GM23338 (cell line): Measurements from ENCODE around the gene SLC38A10. TPM values are rescaled to one million over a fixed set of nuclear protein-coding genes. Genes with fewer than 3 reads are reported as not detected.

Experiments
- ATAC-seq: fragments of 200-7000 bp; cut with Tn5 transposase; 3 replicates; pipeline ENCODE4 v1.9.1; 2020
- DNase-seq: peaks from one replicate; pipeline ENCODE4 v3.0.0-alpha.2; 2015; ENCODE audit warnings: low spot score
- H2AFZ ChIP-seq: fragments of 200-600 bp; sonication (generic); 2 replicates; pipeline ENCODE4 v1.8.0; 2016; ENCODE audit warnings: antibody characterized with exemption, mild to moderate bottlenecking, moderate library complexity
- H3F3A ChIP-seq: fragments of 200-600 bp; sonication (generic); replicated peaks from 2 replicates; pipeline ENCODE4 v1.8.0; 2017; ENCODE audit warnings: antibody characterized with exemption, mixed run types, low read depth
- H3K27ac ChIP-seq: fragments of 200-600 bp; sonication (generic); 2 replicates; pipeline ENCODE4 v1.6.1; 2016; ENCODE audit warnings: low read depth
- H3K27me3 ChIP-seq: fragments of 200-600 bp; sonication (generic); 2 replicates; pipeline ENCODE4 v1.8.0; 2016; ENCODE audit warnings: mild to moderate bottlenecking, mixed run types, moderate library complexity; ENCODE audit not compliant: insufficient read depth
- H3K36me3 ChIP-seq: fragments of 200-600 bp; sonication (generic); 2 replicates; pipeline ENCODE4 v1.8.0; 2016; ENCODE audit warnings: mild to moderate bottlenecking; ENCODE audit not compliant: insufficient read depth
- H3K4me1 ChIP-seq: fragments of 200-600 bp; sonication (generic); 2 replicates; pipeline ENCODE4 v1.8.0; 2016; ENCODE audit warnings: mild to moderate bottlenecking, moderate library complexity; ENCODE audit not compliant: insufficient read depth
- H3K4me2 ChIP-seq: fragments of 200-600 bp; sonication (generic); 2 replicates; pipeline ENCODE4 v1.7.1; 2017; ENCODE audit warnings: mixed run types
- H3K4me3 ChIP-seq: fragments of 200-600 bp; sonication (generic); 2 replicates; pipeline ENCODE4 v1.6.1; 2016; ENCODE audit warnings: mixed run types
- H3K79me2 ChIP-seq: fragments of 200-600 bp; sonication (generic); replicated peaks from 2 replicates; pipeline ENCODE4 v1.8.0; 2017; ENCODE audit warnings: mild to moderate bottlenecking; ENCODE audit not compliant: insufficient read depth
- H3K9me2 ChIP-seq: fragments of 200-600 bp; sonication (generic); 2 replicates; pipeline ENCODE4 v1.8.0; 2017; ENCODE audit not compliant: insufficient read depth
- H4K20me1 ChIP-seq: fragments of 200-600 bp; sonication (generic); replicated peaks from 2 replicates; pipeline ENCODE4 v1.8.0; 2017; ENCODE audit warnings: mild to moderate bottlenecking; ENCODE audit not compliant: insufficient read depth
- H3K27ac Mint-ChIP-seq: 2 replicates; pipeline ENCODE4 v1.8.0; 2020; ENCODE audit warnings: inconsistent platforms, mild to moderate bottlenecking, moderate library complexity, mixed read lengths
- H3K27me3 Mint-ChIP-seq: 3 replicates; pipeline ENCODE4 v1.8.0; 2022; ENCODE audit warnings: low read depth, mild to moderate bottlenecking, moderate library complexity, mixed read lengths, inconsistent platforms; ENCODE audit not compliant: insufficient read depth, poor library complexity
- H3K36me3 Mint-ChIP-seq: 3 replicates; pipeline ENCODE4 v1.8.0; 2021; ENCODE audit warnings: low read depth, mild to moderate bottlenecking, inconsistent platforms, moderate library complexity, mixed read lengths
- H3K4me1 Mint-ChIP-seq: 3 replicates; pipeline ENCODE4 v1.8.0; 2020; ENCODE audit warnings: mild to moderate bottlenecking, inconsistent platforms, mixed read lengths
- H3K4me3 Mint-ChIP-seq: 3 replicates; pipeline ENCODE4 v1.8.0; 2021; ENCODE audit warnings: moderate library complexity, mild to moderate bottlenecking, inconsistent platforms, mixed read lengths
- H3K9me3 Mint-ChIP-seq: 3 replicates; pipeline ENCODE4 v1.8.0; 2020; ENCODE audit warnings: moderate library complexity, mild to moderate bottlenecking, inconsistent platforms, mixed read lengths
- CREB1 ChIP-seq: fragments of 250-450 bp; sonication (Bioruptor Pico); IDR thresholded peaks from 2 replicates; pipeline ENCODE4 v1.5.0; 2020; ENCODE audit warnings: low read depth, mild to moderate bottlenecking, moderate library complexity
- JUNB ChIP-seq: IDR thresholded peaks from one replicate; pipeline ENCODE4 v1.6.1; 2016; ENCODE audit warnings: antibody characterized with exemption; ENCODE audit not compliant: unreplicated experiment
- NANOG ChIP-seq: IDR thresholded peaks from 2 replicates; pipeline ENCODE4 v1.6.1; 2016; ENCODE audit warnings: antibody characterized with exemption, borderline replicate concordance
- POLR2AphosphoS5 ChIP-seq: IDR thresholded peaks from 2 replicates; pipeline ENCODE4 v1.6.1; 2016; ENCODE audit warnings: antibody characterized with exemption, low read depth
- REST ChIP-seq: IDR thresholded peaks from one replicate; pipeline ENCODE4 v1.6.1; 2018; ENCODE audit warnings: antibody characterized with exemption; ENCODE audit not compliant: unreplicated experiment
- STAT1 ChIP-seq: IDR thresholded peaks from one replicate; pipeline ENCODE4 v1.6.1; 2016; ENCODE audit warnings: antibody characterized with exemption; ENCODE audit not compliant: unreplicated experiment
- ZNF114 ChIP-seq: fragments of 250-450 bp; sonication (Bioruptor Pico); IDR thresholded peaks from 2 replicates; pipeline ENCODE4 v1.5.0; 2020; ENCODE audit warnings: mild to moderate bottlenecking, moderate library complexity
- ZNF331 ChIP-seq: fragments of 250-450 bp; sonication (Bioruptor Pico); IDR thresholded peaks from 2 replicates; pipeline ENCODE4 v1.5.0; 2020; ENCODE audit warnings: low read depth, mild to moderate bottlenecking, moderate library complexity
- polyA plus RNA-seq: library from polyadenylated mRNA; unstranded; fragments of >200 nt; fragmentation: Nextera tagmentation; extraction: Ambion mirVana; gene quantifications from 2 replicates; pipeline ENCODE4 v1.2.1, GENCODE V29; 2016
- total RNA-seq: library from RNA; depleted of rRNA; stranded (reverse); fragments of >200 nt; shearing (Covaris generic); gene quantifications from 2 replicates; pipeline ENCODE4 v1.2.3, GENCODE V29; 2014
- TF ChIP-seq, protein P1 (sequence below): fragments of 250-450 bp; sonication (Bioruptor Pico); IDR thresholded peaks from 2 replicates; pipeline ENCODE4 v1.5.0; 2020; ENCODE audit warnings: mild to moderate bottlenecking, moderate library complexity
- TF ChIP-seq, protein P2 (sequence below): IDR thresholded peaks from 2 replicates; pipeline ENCODE4 v1.6.1; 2016; ENCODE audit warnings: antibody characterized with exemption
- TF ChIP-seq, protein P3 (sequence below), 2 experiments: fragments of 200-600 bp in 1 of 2; sonication (generic) in 1 of 2; conservative IDR thresholded peaks; 2 replicates each; pipeline versions ENCODE4 v1.5.1 to v1.6.1; 2016 to 2017; ENCODE audit warnings: antibody characterized with exemption in 2 of 2, low read depth in 2 of 2, mild to moderate bottlenecking in 2 of 2, moderate library complexity in 1 of 2

The SLC38A10 gene
- total and polyA plus RNA-seq, 2 experiments from 2014 or later, result 17.1 to 55.8 TPM

DNA sequence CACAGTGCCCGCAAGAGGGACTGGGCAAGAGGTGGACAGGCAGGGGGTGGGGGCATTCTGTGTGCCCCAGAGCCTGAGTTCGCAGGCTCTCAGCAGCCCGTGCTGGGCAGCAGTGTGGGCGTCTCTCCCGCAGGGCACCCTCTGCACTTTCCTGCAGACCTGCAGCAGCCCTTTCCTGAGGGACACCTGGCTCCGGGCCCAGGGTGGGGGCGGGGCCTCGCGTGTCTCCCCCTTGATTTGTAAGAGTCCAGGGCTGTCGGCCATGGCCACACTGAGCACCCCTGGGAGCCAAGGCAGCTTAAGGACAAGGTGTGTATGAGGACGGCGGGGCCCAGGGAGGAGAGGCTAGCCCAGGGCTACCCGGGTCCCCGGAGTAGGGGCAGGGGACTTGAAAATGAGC lies 33.4 kb upstream of the SLC38A10 start (continued):
- TF ChIP-seq, protein P1, sequence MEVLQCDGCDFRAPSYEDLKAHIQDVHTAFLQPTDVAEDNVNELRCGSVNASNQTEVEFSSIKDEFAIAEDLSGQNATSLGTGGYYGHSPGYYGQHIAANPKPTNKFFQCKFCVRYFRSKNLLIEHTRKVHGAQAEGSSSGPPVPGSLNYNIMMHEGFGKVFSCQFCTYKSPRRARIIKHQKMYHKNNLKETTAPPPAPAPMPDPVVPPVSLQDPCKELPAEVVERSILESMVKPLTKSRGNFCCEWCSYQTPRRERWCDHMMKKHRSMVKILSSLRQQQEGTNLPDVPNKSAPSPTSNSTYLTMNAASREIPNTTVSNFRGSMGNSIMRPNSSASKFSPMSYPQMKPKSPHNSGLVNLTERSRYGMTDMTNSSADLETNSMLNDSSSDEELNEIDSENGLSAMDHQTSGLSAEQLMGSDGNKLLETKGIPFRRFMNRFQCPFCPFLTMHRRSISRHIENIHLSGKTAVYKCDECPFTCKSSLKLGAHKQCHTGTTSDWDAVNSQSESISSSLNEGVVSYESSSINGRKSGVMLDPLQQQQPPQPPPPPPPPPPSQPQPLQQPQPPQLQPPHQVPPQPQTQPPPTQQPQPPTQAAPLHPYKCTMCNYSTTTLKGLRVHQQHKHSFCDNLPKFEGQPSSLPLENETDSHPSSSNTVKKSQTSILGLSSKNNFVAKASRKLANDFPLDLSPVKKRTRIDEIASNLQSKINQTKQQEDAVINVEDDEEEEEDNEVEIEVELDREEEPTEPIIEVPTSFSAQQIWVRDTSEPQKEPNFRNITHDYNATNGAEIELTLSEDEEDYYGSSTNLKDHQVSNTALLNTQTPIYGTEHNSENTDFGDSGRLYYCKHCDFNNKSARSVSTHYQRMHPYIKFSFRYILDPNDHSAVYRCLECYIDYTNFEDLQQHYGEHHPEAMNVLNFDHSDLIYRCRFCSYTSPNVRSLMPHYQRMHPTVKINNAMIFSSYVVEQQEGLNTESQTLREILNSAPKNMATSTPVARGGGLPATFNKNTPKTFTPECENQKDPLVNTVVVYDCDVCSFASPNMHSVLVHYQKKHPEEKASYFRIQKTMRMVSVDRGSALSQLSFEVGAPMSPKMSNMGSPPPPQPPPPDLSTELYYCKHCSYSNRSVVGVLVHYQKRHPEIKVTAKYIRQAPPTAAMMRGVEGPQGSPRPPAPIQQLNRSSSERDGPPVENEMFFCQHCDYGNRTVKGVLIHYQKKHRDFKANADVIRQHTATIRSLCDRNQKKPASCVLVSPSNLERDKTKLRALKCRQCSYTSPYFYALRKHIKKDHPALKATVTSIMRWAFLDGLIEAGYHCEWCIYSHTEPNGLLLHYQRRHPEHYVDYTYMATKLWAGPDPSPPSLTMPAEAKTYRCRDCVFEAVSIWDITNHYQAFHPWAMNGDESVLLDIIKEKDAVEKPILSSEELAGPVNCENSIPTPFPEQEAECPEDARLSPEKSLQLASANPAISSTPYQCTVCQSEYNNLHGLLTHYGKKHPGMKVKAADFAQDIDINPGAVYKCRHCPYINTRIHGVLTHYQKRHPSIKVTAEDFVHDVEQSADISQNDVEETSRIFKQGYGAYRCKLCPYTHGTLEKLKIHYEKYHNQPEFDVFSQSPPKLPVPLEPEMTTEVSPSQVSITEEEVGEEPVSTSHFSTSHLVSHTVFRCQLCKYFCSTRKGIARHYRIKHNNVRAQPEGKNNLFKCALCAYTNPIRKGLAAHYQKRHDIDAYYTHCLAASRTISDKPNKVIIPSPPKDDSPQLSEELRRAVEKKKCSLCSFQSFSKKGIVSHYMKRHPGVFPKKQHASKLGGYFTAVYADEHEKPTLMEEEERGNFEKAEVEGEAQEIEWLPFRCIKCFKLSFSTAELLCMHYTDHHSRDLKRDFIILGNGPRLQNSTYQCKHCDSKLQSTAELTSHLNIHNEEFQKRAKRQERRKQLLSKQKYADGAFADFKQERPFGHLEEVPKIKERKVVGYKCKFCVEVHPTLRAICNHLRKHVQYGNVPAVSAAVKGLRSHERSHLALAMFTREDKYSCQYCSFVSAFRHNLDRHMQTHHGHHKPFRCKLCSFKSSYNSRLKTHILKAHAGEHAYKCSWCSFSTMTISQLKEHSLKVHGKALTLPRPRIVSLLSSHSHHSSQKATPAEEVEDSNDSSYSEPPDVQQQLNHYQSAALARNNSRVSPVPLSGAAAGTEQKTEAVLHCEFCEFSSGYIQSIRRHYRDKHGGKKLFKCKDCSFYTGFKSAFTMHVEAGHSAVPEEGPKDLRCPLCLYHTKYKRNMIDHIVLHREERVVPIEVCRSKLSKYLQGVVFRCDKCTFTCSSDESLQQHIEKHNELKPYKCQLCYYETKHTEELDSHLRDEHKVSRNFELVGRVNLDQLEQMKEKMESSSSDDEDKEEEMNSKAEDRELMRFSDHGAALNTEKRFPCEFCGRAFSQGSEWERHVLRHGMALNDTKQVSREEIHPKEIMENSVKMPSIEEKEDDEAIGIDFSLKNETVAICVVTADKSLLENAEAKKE (CRISPR knock-in tag), result no peak
- TF ChIP-seq ZNF331 (CRISPR knock-in tag), result no peak
- TF ChIP-seq, protein P2, sequence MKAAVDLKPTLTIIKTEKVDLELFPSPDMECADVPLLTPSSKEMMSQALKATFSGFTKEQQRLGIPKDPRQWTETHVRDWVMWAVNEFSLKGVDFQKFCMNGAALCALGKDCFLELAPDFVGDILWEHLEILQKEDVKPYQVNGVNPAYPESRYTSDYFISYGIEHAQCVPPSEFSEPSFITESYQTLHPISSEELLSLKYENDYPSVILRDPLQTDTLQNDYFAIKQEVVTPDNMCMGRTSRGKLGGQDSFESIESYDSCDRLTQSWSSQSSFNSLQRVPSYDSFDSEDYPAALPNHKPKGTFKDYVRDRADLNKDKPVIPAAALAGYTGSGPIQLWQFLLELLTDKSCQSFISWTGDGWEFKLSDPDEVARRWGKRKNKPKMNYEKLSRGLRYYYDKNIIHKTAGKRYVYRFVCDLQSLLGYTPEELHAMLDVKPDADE, result no peak

GRCh38 chr17:81325714-81326358 lies 30.7 kb upstream of the SLC38A10 start:
- Mint-ChIP-seq H3K9me3 (no peaks in the 10 kb centered on the region), H3K36me3 (no peaks in the 10 kb centered on the region), H3K4me1 (peaks cover 19% of the 10 kb centered on the region), H3K27ac (no peak overlapping the region), H3K4me3 (no peak overlapping the region), H3K27me3 (peaks cover 8% of the 10 kb centered on the region)
- Histone ChIP-seq H3K4me2 (no peak overlapping the region), H3F3A (no peaks in the 10 kb centered on the region), H4K20me1 (no peaks in the 10 kb centered on the region), H3K4me1 (peaks cover 4% of the 10 kb centered on the region; the same call in 1 of the 2 replicates), H2AFZ (no peak overlapping the region), H3K79me2 (no peaks in the 10 kb centered on the region), H3K4me3 (no peak overlapping the region), H3K9me2 (no peaks in the 10 kb centered on the region), H3K36me3 (no peaks in the 10 kb centered on the region), H3K27me3 (no peaks in the 10 kb centered on the region), H3K27ac (no peak overlapping the region)
- no peak for DNase-seq
- ATAC-seq, result no peak
- no peak for TF ChIP-seq NANOG
- no peak for TF ChIP-seq ZNF114 (CRISPR knock-in tag)
- TF ChIP-seq STAT1, result no peak
- no peak for TF ChIP-seq ZNF331 (CRISPR knock-in tag)
- TF ChIP-seq REST, result no peak
- no peak for TF ChIP-seq CREB1
- TF ChIP-seq, protein P3, sequence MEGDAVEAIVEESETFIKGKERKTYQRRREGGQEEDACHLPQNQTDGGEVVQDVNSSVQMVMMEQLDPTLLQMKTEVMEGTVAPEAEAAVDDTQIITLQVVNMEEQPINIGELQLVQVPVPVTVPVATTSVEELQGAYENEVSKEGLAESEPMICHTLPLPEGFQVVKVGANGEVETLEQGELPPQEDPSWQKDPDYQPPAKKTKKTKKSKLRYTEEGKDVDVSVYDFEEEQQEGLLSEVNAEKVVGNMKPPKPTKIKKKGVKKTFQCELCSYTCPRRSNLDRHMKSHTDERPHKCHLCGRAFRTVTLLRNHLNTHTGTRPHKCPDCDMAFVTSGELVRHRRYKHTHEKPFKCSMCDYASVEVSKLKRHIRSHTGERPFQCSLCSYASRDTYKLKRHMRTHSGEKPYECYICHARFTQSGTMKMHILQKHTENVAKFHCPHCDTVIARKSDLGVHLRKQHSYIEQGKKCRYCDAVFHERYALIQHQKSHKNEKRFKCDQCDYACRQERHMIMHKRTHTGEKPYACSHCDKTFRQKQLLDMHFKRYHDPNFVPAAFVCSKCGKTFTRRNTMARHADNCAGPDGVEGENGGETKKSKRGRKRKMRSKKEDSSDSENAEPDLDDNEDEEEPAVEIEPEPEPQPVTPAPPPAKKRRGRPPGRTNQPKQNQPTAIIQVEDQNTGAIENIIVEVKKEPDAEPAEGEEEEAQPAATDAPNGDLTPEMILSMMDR (conservative IDR thresholded peaks at IDR 0.05; ENCODE audit: low read depth in 2 of 2), result no peak
- no peak for TF ChIP-seq JUNB
- TF ChIP-seq POLR2AphosphoS5, result no peak
- TF ChIP-seq, protein P2, result no peak
